BLaER1 treated with 17β-estradiol and CSF1 and Interleukin-3, amounts not matched to agents 10 nM and 100 nM (cell line): Measurements from ENCODE around the gene ADK.
"Not testable (repeated sequence)": the region's sequence is repeated elsewhere in the genome, so short reads cannot be mapped to it uniquely, and the experiment has no call there.

Experiments
- H3K27ac ChIP-seq, 11 experiments: shearing (Covaris generic); formaldehyde crosslinking; 2 replicates each; pipeline ENCODE4 v1.8.1; 2022
- H3K27me3 ChIP-seq, 11 experiments: shearing (Covaris generic); formaldehyde crosslinking; 2 replicates each; pipeline ENCODE4 v1.8.1; 2022
- H3K36me3 ChIP-seq, 11 experiments: shearing (Covaris generic); formaldehyde crosslinking; 2 replicates each; pipeline ENCODE4 v1.8.1; 2022
- H3K4me1 ChIP-seq, 10 experiments: shearing (Covaris generic); formaldehyde crosslinking; 2 replicates each; pipeline ENCODE4 v1.8.1; 2022
- H3K4me2 ChIP-seq, 11 experiments: shearing (Covaris generic); formaldehyde crosslinking; 2 replicates each; pipeline ENCODE4 v1.8.1; 2022
- H3K4me3 ChIP-seq, 10 experiments: shearing (Covaris generic); formaldehyde crosslinking; 2 replicates each; pipeline ENCODE4 v1.8.1; 2022
- H3K9ac ChIP-seq, 11 experiments: shearing (Covaris generic); formaldehyde crosslinking; 2 replicates each; pipeline ENCODE4 v1.8.1; 2022
- H3K9me3 ChIP-seq, 11 experiments: shearing (Covaris generic); formaldehyde crosslinking; replicated peaks in 1 of 11; 2 replicates each; pipeline ENCODE4 v1.8.1; 2022
- H4K20me1 ChIP-seq, 11 experiments: shearing (Covaris generic); formaldehyde crosslinking; 2 replicates each; pipeline ENCODE4 v1.8.1; 2022
- Cebpa-rat ChIP-seq, 11 experiments: shearing (Covaris generic); IDR thresholded peaks; 2 replicates each; pipeline ENCODE4 v1.8.1; 2022

ADK gene

GRCh38 chr10:74282151-74282847 is 131.3 kb downstream of the ADK start:
- Histone ChIP-seq H3K36me3 (peaks cover 9 to 56% (median 26%) of the 10 kb centered on the region in 11 experiments; a peak in 20 of 22 replicates), H3K4me1 (peaks cover 0 to 7% (median 0%) of the 10 kb centered on the region in 10 experiments; a peak in 1 of 20 replicates), H3K9me3 (peaks cover 21 to 37% (median 30%) of the 10 kb centered on the region in 11 experiments), H3K4me2 (no peak overlapping the region), H4K20me1 (0 out of 22 replicates have a peak, but pooled peaks cover 0 to 4% (median 0%) of the 10 kb centered on the region in 11 experiments), H3K27ac (no peak overlapping the region), H3K9ac (no peak overlapping the region), H3K4me3 (no peak overlapping the region), H3K27me3 (no peaks in the 10 kb centered on the region)
- no peak for TF ChIP-seq Cebpa-rat (IDR thresholded peaks at IDR 0.05)

- no peak overlapping the region for H3K4me2 ChIP-seq
- H3K9ac ChIP-seq = no peak overlapping the region
- H3K4me3 ChIP-seq = no peak overlapping the region
These were observed 131.8 kb downstream of the ADK start for GRCh38 chr10:74282848-74283210.

DNA sequence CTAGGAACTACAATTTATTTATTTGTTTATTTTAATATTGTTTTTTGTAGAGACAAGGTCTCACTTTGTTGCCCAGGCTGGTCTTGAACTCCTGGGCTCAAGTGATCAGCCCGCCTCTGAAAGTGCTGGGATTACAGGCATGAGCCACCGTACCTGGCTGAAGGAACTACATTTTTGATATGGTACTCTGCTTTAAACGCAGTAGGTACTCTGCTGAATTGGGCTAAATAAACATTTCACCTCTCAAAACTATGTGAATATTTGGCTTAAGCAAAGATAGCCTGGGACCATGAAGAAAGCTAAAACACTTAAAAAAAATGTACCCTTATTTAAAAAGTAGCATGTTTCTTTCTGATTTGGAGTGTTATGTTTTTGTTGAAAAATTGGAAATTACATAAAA is 138.2 kb downstream of the ADK start:
- Histone ChIP-seq H4K20me1 (no peaks in the 10 kb centered on the region), H3K9me3 (peaks cover 10 to 22% (median 15%) of the 10 kb centered on the region in 11 experiments), H3K4me1 (peaks cover 0 to 12% (median 0%) of the 10 kb centered on the region in 10 experiments; a peak in 4 of 20 replicates), H3K27ac (no peak overlapping the region), H3K9ac (no peak overlapping the region), H3K4me2 (no peak overlapping the region), H3K27me3 (no peaks in the 10 kb centered on the region), H3K4me3 (no peak overlapping the region), H3K36me3 (peaks cover 4 to 29% (median 15%) of the 10 kb centered on the region in 11 experiments; a peak in 20 of 22 replicates)
- TF ChIP-seq Cebpa-rat (IDR thresholded peaks at IDR 0.05) = no peak

More at GRCh38 chr10:74282848-74283210, 131.8 kb downstream of the ADK start:
- TF ChIP-seq Cebpa-rat (IDR thresholded peaks at IDR 0.05) = no peak
- Histone ChIP-seq H3K27me3 (no peaks in the 10 kb centered on the region), H4K20me1 (0 out of 22 replicates have a peak, but pooled peaks cover 0 to 4% (median 0%) of the 10 kb centered on the region in 11 experiments), H3K9me3 (peaks cover 21 to 37% (median 30%) of the 10 kb centered on the region in 11 experiments), H3K27ac (0 out of 22 replicates have a peak overlapping the region, but pooled peaks of 1 of the 11 experiments have one; percentile 9), H3K4me1 (peaks cover 0 to 7% (median 0%) of the 10 kb centered on the region in 10 experiments; a peak in 1 of 20 replicates), H3K36me3 (peaks cover 9 to 56% (median 26%) of the 10 kb centered on the region in 11 experiments; a peak in 20 of 22 replicates)

- Histone ChIP-seq H3K9me3 (peaks cover 3 to 14% (median 8%) of the 10 kb centered on the region in 11 experiments; a peak in 20 of 22 replicates), H4K20me1 (no peaks in the 10 kb centered on the region), H3K4me2 (no peak overlapping the region), H3K27ac (no peak overlapping the region), H3K36me3 (peaks cover 0 to 21% (median 7%) of the 10 kb centered on the region in 11 experiments; a peak in 10 of 22 replicates), H3K9ac (no peak overlapping the region), H3K4me3 (no peak overlapping the region), H3K27me3 (no peaks in the 10 kb centered on the region), H3K4me1 (peaks cover 0 to 12% (median 0%) of the 10 kb centered on the region in 10 experiments; a peak in 4 of 20 replicates)
- TF ChIP-seq Cebpa-rat (IDR thresholded peaks at IDR 0.05) = no peak
These were observed 138.9 kb downstream of the ADK start for GRCh38 chr10:74289951-74290350.

GRCh38 chr10:74290708-74291107 is 139.7 kb downstream of the ADK start:
- Histone ChIP-seq H3K4me3 (no peak overlapping the region), H4K20me1 (no peaks in the 10 kb centered on the region), H3K4me2 (no peak overlapping the region), H3K36me3 (peaks cover 0 to 13% (median 5%) of the 10 kb centered on the region in 11 experiments; a peak in 6 of 22 replicates), H3K27ac (no peak overlapping the region), H3K27me3 (no peaks in the 10 kb centered on the region), H3K4me1 (peaks cover 0 to 12% (median 0%) of the 10 kb centered on the region in 10 experiments; a peak in 4 of 20 replicates), H3K9ac (no peak overlapping the region), H3K9me3 (peaks cover 0 to 6% (median under 1%) of the 10 kb centered on the region in 11 experiments; a peak in 6 of 22 replicates)
- no peak for TF ChIP-seq Cebpa-rat (IDR thresholded peaks at IDR 0.05)

DNA sequence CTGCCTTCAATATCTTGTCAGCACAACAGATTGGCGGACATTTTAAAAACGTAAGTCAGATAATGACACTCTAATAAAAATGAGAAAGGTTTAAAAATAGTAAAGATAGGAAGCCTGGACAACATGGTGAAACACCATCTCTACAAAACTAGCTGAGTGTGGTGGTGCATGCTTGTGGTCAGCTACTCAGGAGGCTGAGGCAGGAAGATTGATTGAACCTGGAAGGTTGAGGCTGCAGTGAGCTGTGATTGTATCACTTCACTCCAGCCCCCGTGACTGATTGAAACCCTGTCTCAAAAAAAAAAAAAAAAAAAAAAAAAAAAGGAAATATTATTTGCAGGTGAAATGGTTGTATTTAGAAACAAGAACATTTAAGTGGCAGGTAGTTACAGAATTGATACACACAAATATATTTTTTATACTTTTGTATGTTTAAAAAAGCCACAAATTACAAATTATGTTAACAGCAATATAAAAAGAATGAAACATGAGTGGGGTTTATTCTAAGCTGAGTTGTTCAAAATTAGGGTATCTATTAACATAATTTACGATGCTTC is 141.9 kb downstream of the ADK start:
- no peak for TF ChIP-seq Cebpa-rat (IDR thresholded peaks at IDR 0.05)
- no peaks in the 10 kb centered on the region for H3K27me3 ChIP-seq
- no peak overlapping the region for H3K9ac ChIP-seq
- peaks cover 0 to 12% (median 0%) of the 10 kb centered on the region in 10 experiments; a peak in 4 of 20 replicates for H3K4me1 ChIP-seq
- H4K20me1 ChIP-seq = 0 out of 22 replicates have a peak, but pooled peaks cover 0 to 3% (median 0%) of the 10 kb centered on the region in 11 experiments
- peaks cover 0 to 12% (median 6%) of the 10 kb centered on the region in 11 experiments; a peak in 10 of 22 replicates for H3K36me3 ChIP-seq
- no peak overlapping the region for H3K4me3 ChIP-seq
- peak overlapping the region in 1 of 11 experiments; percentile 23; a peak in 1 of 22 replicates for H3K4me2 ChIP-seq
- H3K27ac ChIP-seq = no peak overlapping the region
- H3K9me3 ChIP-seq = peaks cover 0 to 7% (median 0%) of the 10 kb centered on the region in 11 experiments; a peak in 1 of 22 replicates

- Histone ChIP-seq H3K9ac (no peak overlapping the region), H3K9me3 (peaks cover 0 to 7% (median 0%) of the 10 kb centered on the region in 11 experiments; a peak in 1 of 22 replicates), H4K20me1 (0 out of 22 replicates have a peak, but pooled peaks cover 0 to 3% (median 0%) of the 10 kb centered on the region in 11 experiments), H3K36me3 (peaks cover 0 to 21% (median 8%) of the 10 kb centered on the region in 11 experiments; a peak in 12 of 22 replicates), H3K27ac (no peak overlapping the region), H3K4me3 (no peak overlapping the region), H3K4me1 (peaks cover 0 to 12% (median 0%) of the 10 kb centered on the region in 10 experiments; a peak in 4 of 20 replicates), H3K4me2 (no peak overlapping the region), H3K27me3 (no peaks in the 10 kb centered on the region)
- no peak for TF ChIP-seq Cebpa-rat (IDR thresholded peaks at IDR 0.05)
These were observed 142.8 kb downstream of the ADK start for GRCh38 chr10:74293686-74294371.

DNA sequence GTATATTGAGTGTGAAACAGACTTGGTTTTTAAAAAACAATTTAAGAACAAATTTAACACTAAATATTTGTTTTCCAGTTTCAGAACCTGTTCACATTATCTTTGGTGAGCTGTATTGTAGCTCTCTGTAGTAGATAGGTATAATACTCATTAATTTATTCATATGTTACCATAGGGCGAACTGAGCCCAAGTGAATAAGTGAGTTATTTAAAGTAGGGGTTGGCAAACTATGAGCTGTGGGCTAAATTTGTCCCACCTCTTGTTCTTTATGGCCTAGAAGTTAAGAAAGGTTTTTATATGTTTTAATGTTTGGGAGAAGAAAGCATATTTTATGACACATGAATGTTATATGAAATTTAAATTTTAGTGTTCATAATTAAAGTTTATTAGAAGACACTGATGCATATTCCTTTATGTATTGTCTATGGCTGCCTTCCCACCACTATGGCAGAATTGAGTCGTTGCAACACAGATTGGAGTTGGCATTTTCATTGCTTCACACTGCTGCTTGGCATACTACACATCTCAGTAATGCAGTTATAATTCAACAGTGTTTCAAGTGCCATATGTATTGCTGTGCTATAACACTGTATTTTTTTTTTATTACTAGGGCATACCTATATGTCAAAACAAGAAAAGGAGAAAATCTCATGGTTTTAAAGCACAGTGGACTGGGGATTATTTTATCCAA is 146.5 kb downstream of the ADK start:
- no peak overlapping the region for H3K4me3 ChIP-seq
- H3K9me3 ChIP-seq = peaks cover 0 to 7% (median 0%) of the 10 kb centered on the region in 11 experiments; a peak in 1 of 22 replicates
- no peak overlapping the region for H3K4me2 ChIP-seq
- no peak for TF ChIP-seq Cebpa-rat (IDR thresholded peaks at IDR 0.05)
- H3K27ac ChIP-seq = no peak overlapping the region
- H4K20me1 ChIP-seq = peaks cover 0 to 3% (median 0%) of the 10 kb centered on the region in 11 experiments; a peak in 3 of 22 replicates
- H3K27me3 ChIP-seq = no peaks in the 10 kb centered on the region
- H3K36me3 ChIP-seq = peaks cover 0 to 23% (median 9%) of the 10 kb centered on the region in 11 experiments; a peak in 12 of 22 replicates
- H3K4me1 ChIP-seq = peaks cover 9 to 18% (median 12%) of the 10 kb centered on the region in 10 experiments; a peak in 19 of 20 replicates
- no peak overlapping the region for H3K9ac ChIP-seq

DNA sequence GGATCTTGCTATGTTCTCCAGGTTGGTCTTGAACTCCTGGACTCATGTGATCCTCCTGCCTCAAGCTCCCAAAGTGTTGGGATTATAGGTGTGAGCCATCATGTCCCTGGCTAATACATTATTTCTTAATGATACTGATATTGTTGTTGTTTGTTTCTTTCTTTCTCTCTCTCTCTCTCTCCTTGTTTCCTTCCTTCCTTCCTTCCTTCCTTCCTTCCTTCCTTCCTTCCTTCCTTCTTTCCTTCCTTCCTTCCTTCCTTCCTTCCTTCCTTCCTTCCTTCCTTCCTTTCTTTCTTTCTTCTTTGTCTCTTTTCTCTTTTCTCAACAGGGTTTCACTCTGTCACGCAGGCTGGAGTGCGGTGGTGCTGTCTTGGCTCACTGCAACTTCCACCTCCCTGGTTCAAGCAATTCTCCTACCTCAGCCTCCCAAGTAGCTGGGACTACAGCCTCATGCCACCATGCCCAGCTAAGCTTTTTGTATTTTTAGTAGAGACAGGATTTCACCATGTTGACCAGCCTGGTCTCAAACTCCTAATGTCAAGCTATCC is 149.1 kb downstream of the ADK start:
- H3K36me3 ChIP-seq = peaks cover 0 to 23% (median 9%) of the 10 kb centered on the region in 11 experiments; a peak in 12 of 22 replicates
- H3K9ac ChIP-seq = peak overlapping the region in 5 of 11 experiments; percentile 3 to 70 (median 29); a peak in 4 of 22 replicates
- not testable (repeated sequence) for H3K27me3 ChIP-seq, H3K4me3 ChIP-seq, H3K9me3 ChIP-seq, H4K20me1 ChIP-seq
- H3K27ac ChIP-seq = peak overlapping the region in 10 of 11 experiments; percentile 48 to 84 (median 66); a peak in 20 of 22 replicates
- peak overlapping the region in 9 of 11 experiments; percentile 5 to 62 (median 36); a peak in 9 of 22 replicates for H3K4me2 ChIP-seq
- peaks cover 5 to 18% (median 10%) of the 10 kb centered on the region in 10 experiments; a peak in 19 of 20 replicates for H3K4me1 ChIP-seq
